DND-41 (cell line): ENCODE results near the gene USP54.

Source experiments
- CTCF ChIP-seq: IDR thresholded peaks from 2 replicates; pipeline ENCODE4 v1.5.1; 2012; ENCODE audit warnings: borderline replicate concordance, low read length, moderate library complexity, mild to moderate bottlenecking; ENCODE audit not compliant: poor library complexity, severe bottlenecking; ENCODE audit errors: extremely low read depth
- EZH2 ChIP-seq: IDR thresholded peaks from 3 replicates; pipeline ENCODE4 v1.6.1; 2012; ENCODE audit warnings: borderline replicate concordance, low read depth, mild to moderate bottlenecking, moderate library complexity, low read length, inconsistent platforms; ENCODE audit not compliant: severe bottlenecking

- TF ChIP-seq CTCF, result no peak
- TF ChIP-seq EZH2, result no peak
Measured at GRCh38 chr10:73625004-73625883, 34.1 kb upstream of the USP54 start.
